DND-41 (cell line): ENCODE measurements around the gene EED.

Experiments
- ATAC-seq: fragments of 200-7000 bp; cut with Tn5 transposase; 3 replicates; pipeline ENCODE4 v1.9.1; 2021; ENCODE audit warnings: low read depth; ENCODE audit not compliant: insufficient read depth
- DNase-seq: peaks from one replicate; pipeline ENCODE4 v3.0.0-alpha.2; 2020
- H2AFZ ChIP-seq: 2 replicates; pipeline ENCODE4 v1.6.0; 2012; ENCODE audit warnings: low read depth, low read length
- H3K27ac ChIP-seq: 2 replicates; pipeline ENCODE4 v1.5.1; 2012; ENCODE audit warnings: low read length, inconsistent platforms
- H3K27me3 ChIP-seq: fragments of 200-600 bp; sonication (generic); 2 replicates; pipeline ENCODE4 v1.6.0; 2012; ENCODE audit warnings: low read length, mild to moderate bottlenecking, inconsistent platforms; ENCODE audit not compliant: insufficient read depth, poor library complexity
- H3K36me3 ChIP-seq: 2 replicates; pipeline ENCODE4 v1.5.1; 2012; ENCODE audit warnings: low read length, inconsistent platforms; ENCODE audit not compliant: insufficient read depth
- H3K4me1 ChIP-seq: 2 replicates; pipeline ENCODE4 v1.5.1; 2012; ENCODE audit warnings: mild to moderate bottlenecking, low read length; ENCODE audit not compliant: insufficient read depth
- H3K4me2 ChIP-seq: 2 replicates; pipeline ENCODE4 v1.6.0; 2012; ENCODE audit warnings: mild to moderate bottlenecking, moderate library complexity, low read length, inconsistent platforms; ENCODE audit not compliant: insufficient read depth
- H3K4me3 ChIP-seq, 2 experiments: fragments of 200-600 bp in 1 of 2; shearing (Covaris generic) in 1 of 2; 2 replicates each; pipeline ENCODE4 v1.5.1; 2012 to 2016; ENCODE audit warnings: inconsistent platforms in 2 of 2, low read length in 2 of 2, mild to moderate bottlenecking in 2 of 2, low read depth in 1 of 2, moderate library complexity in 1 of 2
- H3K79me2 ChIP-seq: 2 replicates; pipeline ENCODE4 v1.6.0; 2012; ENCODE audit warnings: low read length, inconsistent platforms; ENCODE audit not compliant: insufficient read depth
- H3K9ac ChIP-seq: 2 replicates; pipeline ENCODE4 v1.6.0; 2012; ENCODE audit warnings: low read depth, mild to moderate bottlenecking, inconsistent platforms, low read length, moderate library complexity
- H3K9me3 ChIP-seq: 2 replicates; pipeline ENCODE4 v1.5.1; 2012; ENCODE audit warnings: low read length, moderate library complexity, mild to moderate bottlenecking, inconsistent platforms; ENCODE audit not compliant: insufficient read depth, severe bottlenecking
- H4K20me1 ChIP-seq: 2 replicates; pipeline ENCODE4 v1.6.0; 2012; ENCODE audit warnings: low read length; ENCODE audit not compliant: insufficient read depth
- CTCF ChIP-seq: IDR thresholded peaks from 2 replicates; pipeline ENCODE4 v1.5.1; 2012; ENCODE audit warnings: borderline replicate concordance, low read length, moderate library complexity, mild to moderate bottlenecking; ENCODE audit not compliant: poor library complexity, severe bottlenecking; ENCODE audit errors: extremely low read depth
- EZH2 ChIP-seq: IDR thresholded peaks from 3 replicates; pipeline ENCODE4 v1.6.1; 2012; ENCODE audit warnings: borderline replicate concordance, low read depth, mild to moderate bottlenecking, moderate library complexity, low read length, inconsistent platforms; ENCODE audit not compliant: severe bottlenecking

EED gene

GRCh38 chr11:86201371-86201884 is 43.1 kb upstream of the EED start:
- H3K9ac ChIP-seq: no peak overlapping the region
- DNase-seq (no peak), ATAC-seq (no peak)
- H3K4me1 ChIP-seq: peaks cover 17% of the 10 kb centered on the region
- peak overlapping the region; percentile 93 for H2AFZ ChIP-seq
- TF ChIP-seq CTCF: no peak
- no peak for TF ChIP-seq EZH2
- no peaks in the 10 kb centered on the region for H3K79me2 ChIP-seq
- peak overlapping the region; percentile 93; the same call in 1 of the 2 replicates for H3K4me2 ChIP-seq
- no peak overlapping the region for H3K4me3 ChIP-seq
- H3K36me3 ChIP-seq: no peaks in the 10 kb centered on the region
- peaks cover 2% of the 10 kb centered on the region for H3K27me3 ChIP-seq
- no peaks in the 10 kb centered on the region for H4K20me1 ChIP-seq
- no peak overlapping the region for H3K27ac ChIP-seq
- no peaks in the 10 kb centered on the region for H3K9me3 ChIP-seq

GRCh38 chr11:86202013-86202336 is 42.6 kb upstream of the EED start:
- Histone ChIP-seq H3K4me2 (peak overlapping the region; percentile 93), H3K9me3 (no peaks in the 10 kb centered on the region), H3K9ac (peak overlapping the region; percentile 50), H4K20me1 (no peaks in the 10 kb centered on the region), H3K36me3 (no peaks in the 10 kb centered on the region), H3K4me1 (peaks cover 17% of the 10 kb centered on the region), H3K4me3 (peak overlapping the region; percentile 25 to 61; a peak in 3 of 4 replicates), H3K27ac (peak overlapping the region; percentile 79), H3K79me2 (no peaks in the 10 kb centered on the region), H3K27me3 (peaks cover under 1% of the 10 kb centered on the region), H2AFZ (peak overlapping the region; percentile 93)
- no peak for TF ChIP-seq EZH2
- no peak for TF ChIP-seq CTCF
- ATAC-seq (peak; percentile 49), DNase-seq (peak; percentile 10)

GRCh38 chr11:86204356-86204755 is 40.2 kb upstream of the EED start:
- Histone ChIP-seq H3K9ac (no peak overlapping the region), H3K36me3 (no peaks in the 10 kb centered on the region), H3K4me1 (peaks cover 17% of the 10 kb centered on the region), H4K20me1 (no peaks in the 10 kb centered on the region), H3K4me2 (no peak overlapping the region), H2AFZ (no peak overlapping the region), H3K27me3 (no peaks in the 10 kb centered on the region), H3K27ac (no peak overlapping the region), H3K79me2 (no peaks in the 10 kb centered on the region), H3K9me3 (no peaks in the 10 kb centered on the region), H3K4me3 (no peak overlapping the region)
- TF ChIP-seq EZH2 (no peak), CTCF (no peak)
- ATAC-seq: no peak
- DNase-seq: no peak
